Astrocyte of the cerebellum (primary cell): Measurements from ENCODE around the gene BRD1.
"Not testable (repeated sequence)": the region's sequence is repeated elsewhere in the genome, so short reads cannot be mapped to it uniquely, and the experiment has no call there.

Experiments used
- DNase-seq: peaks from one replicate; pipeline ENCODE4 v3.0.0-alpha.2; 2011; ENCODE audit warnings: low read depth
- H3K4me3 ChIP-seq: 2 replicates; pipeline ENCODE4 v1.5.1; 2011; ENCODE audit warnings: mild to moderate bottlenecking, low read depth, low read length, moderate library complexity
- CTCF ChIP-seq: IDR thresholded peaks from 2 replicates; pipeline ENCODE4 v1.5.1; 2012; ENCODE audit warnings: low read length, low read depth, moderate library complexity, mild to moderate bottlenecking; ENCODE audit errors: missing control alignments
- in situ Hi-C: cut with HindIII; loops from 2 replicates; pipeline ENCODE4 v1.10.0; 2017; ENCODE audit warnings: low sequenced_read_pairs

Gene BRD1

GRCh38 chr22:49763696-49764095 lies 64.0 kb downstream of the BRD1 start:
- TF ChIP-seq CTCF: no peak
- no peak overlapping the region for H3K4me3 ChIP-seq
- DNase-seq: no peak
- in situ Hi-C loops: no loop called here

GRCh38 chr22:49763138-49763537 lies 64.5 kb downstream of the BRD1 start:
- no peak for DNase-seq

GRCh38 chr22:49762571-49762970 lies 65.1 kb downstream of the BRD1 start:
- DNase-seq, in situ Hi-C loops, H3K4me3 ChIP-seq: not testable (repeated sequence)

More at GRCh38 chr22:49763138-49763537, 64.5 kb downstream of the BRD1 start:
- no peak overlapping the region for H3K4me3 ChIP-seq
- no peak for TF ChIP-seq CTCF
- in situ Hi-C loops: no loop called here

- in situ Hi-C loops: no loop called here
- no peak for DNase-seq
- H3K4me3 ChIP-seq: no peak overlapping the region
- no peak for TF ChIP-seq CTCF
These were observed 65.8 kb downstream of the BRD1 start for GRCh38 chr22:49761836-49762235.

- TF ChIP-seq CTCF: no peak
- in situ Hi-C loops: no loop called here
- no peak overlapping the region for H3K4me3 ChIP-seq
- DNase-seq: no peak
These were observed 66.8 kb downstream of the BRD1 start for GRCh38 chr22:49760630-49761571.

- H3K4me3 ChIP-seq: no peak overlapping the region
- no peak for TF ChIP-seq CTCF
- in situ Hi-C loops: no loop called here
- DNase-seq: no peak
These were observed 67.4 kb downstream of the BRD1 start for GRCh38 chr22:49760280-49760629.

GRCh38 chr22:49756676-49757075 lies 71.0 kb downstream of the BRD1 start:
- TF ChIP-seq CTCF: no peak
- no peak overlapping the region for H3K4me3 ChIP-seq
- in situ Hi-C loops: no loop called here
- DNase-seq: no peak
